GM12878 (cell line): ENCODE measurements around the gene TPK1. TPM values are rescaled to one million over a fixed set of nuclear protein-coding genes. Genes with fewer than 3 reads are reported as not detected.

Source experiments
- ATAC-seq: fragments of 200-7000 bp; cut with Tn5 transposase; 3 replicates; pipeline ENCODE4 v1.9.1; 2020; ENCODE audit warnings: mild to moderate bottlenecking, moderate library complexity
- BruUV-seq: library from RNA; stranded (reverse); fragments of 400-500 nt; replicated peaks from 2 replicates; lab custom pipeline; 2021; lab: Mats Ljungman, UMichigan
- CTCF ChIA-PET: fragments of 300-600 bp; sonication (Branson Sonifier 250); formaldehyde crosslinking; extraction: SDS; loops from one replicate; lab custom pipeline; 2021; ENCODE audit warnings: inconsistent platforms; lab: Yijun Ruan, JAX
- POLR2A ChIA-PET: fragments of 350-600 bp; formaldehyde crosslinking; extraction: SDS; loops from one replicate; lab custom pipeline; 2021; ENCODE audit warnings: inconsistent platforms; lab: Charles Lee
- RAD21 ChIA-PET: fragments of 300-600 bp; sonication (Branson Sonifier 250); formaldehyde crosslinking; loops from one replicate; lab custom pipeline; 2023; ENCODE audit warnings: antibody characterized with exemption; ENCODE audit not compliant: unreplicated experiment; lab: Charles Lee
- SMC1A ChIA-PET: fragments of 300-600 bp; sonication (Branson Sonifier 250); formaldehyde crosslinking; loops from one replicate; lab custom pipeline; 2023; ENCODE audit not compliant: unreplicated experiment, uncharacterized antibody; lab: Charles Lee
- DNase-seq: peaks from one replicate; pipeline ENCODE4 v3.0.0-alpha.2; 2011; ENCODE audit warnings: low read depth, low spot score
- FAIRE-seq: peaks from 3 replicates; lab custom pipeline; 2011; peaks lifted over from hg19 to GRCh38; lab: Jason Lieb, UNC
- H2AFZ ChIP-seq: 2 replicates; pipeline ENCODE4 v1.6.0; 2011; ENCODE audit warnings: low read depth, low read length, control low read depth; ENCODE audit not compliant: control insufficient read depth
- H3K27ac ChIP-seq: 2 replicates; pipeline ENCODE4 v1.5.1; 2011; ENCODE audit warnings: control low read depth; ENCODE audit not compliant: control insufficient read depth, insufficient read depth
- H3K27me3 ChIP-seq, 2 experiments: replicated peaks in 1 of 2; 2 replicates each; pipeline versions ENCODE4 v1.6.0 to v1.6.1; 2011; ENCODE audit warnings: low read length in 1 of 2; ENCODE audit not compliant: control insufficient read depth in 2 of 2, insufficient read depth in 2 of 2
- H3K36me3 ChIP-seq, 2 experiments: 2 replicates each; pipeline ENCODE4 v1.5.1; 2011; ENCODE audit warnings: low read length in 1 of 2; ENCODE audit not compliant: control insufficient read depth in 2 of 2, insufficient read depth in 2 of 2
- H3K4me1 ChIP-seq: 2 replicates; pipeline ENCODE4 v1.6.1; 2011; ENCODE audit warnings: mild to moderate bottlenecking, low read length, moderate library complexity, mixed read lengths; ENCODE audit not compliant: control insufficient read depth, insufficient read depth
- H3K4me2 ChIP-seq: 2 replicates; pipeline ENCODE4 v1.6.0; 2011; ENCODE audit warnings: control low read depth; ENCODE audit not compliant: control insufficient read depth, insufficient read depth
- H3K4me3 ChIP-seq: fragments of 200-600 bp; sonication (generic); 2 replicates; pipeline ENCODE4 v1.5.1; 2016
- H3K79me2 ChIP-seq: 2 replicates; pipeline ENCODE4 v1.6.0; 2011; ENCODE audit warnings: low read length; ENCODE audit not compliant: control insufficient read depth, insufficient read depth
- H3K9ac ChIP-seq: 2 replicates; pipeline ENCODE4 v1.8.0; 2011; ENCODE audit warnings: low read length, control low read depth, mixed read lengths; ENCODE audit not compliant: control insufficient read depth, insufficient read depth
- H3K9me3 ChIP-seq: replicated peaks from 3 replicates; pipeline ENCODE4 v1.5.1; 2011; ENCODE audit warnings: mild to moderate bottlenecking, low read length; ENCODE audit not compliant: control insufficient read depth, insufficient read depth
- H4K20me1 ChIP-seq: 2 replicates; pipeline ENCODE4 v1.6.0; 2011; ENCODE audit not compliant: control insufficient read depth, insufficient read depth
- CHD4 ChIP-seq: fragments of 200-600 bp; sonication (generic); IDR thresholded peaks from 2 replicates; pipeline ENCODE4 v1.6.1; 2016; ENCODE audit warnings: mild to moderate bottlenecking
- E4F1 ChIP-seq: fragments of 450-650 bp; IDR thresholded peaks from 2 replicates; pipeline ENCODE4 v1.6.1; 2018; ENCODE audit warnings: borderline replicate concordance, mild to moderate bottlenecking; ENCODE audit not compliant: partially characterized antibody
- FOS ChIP-seq: IDR thresholded peaks from 3 replicates; pipeline ENCODE4 v1.6.1; 2011; ENCODE audit warnings: borderline replicate concordance; ENCODE audit not compliant: insufficient read length; ENCODE audit errors: extremely low read depth
- KAT2A ChIP-seq: conservative IDR thresholded peaks from 2 replicates; pipeline ENCODE4 v1.6.1; 2011; ENCODE audit warnings: low read depth, low read length; ENCODE audit not compliant: control insufficient read depth
- MEF2B ChIP-seq: fragments of 450-650 bp; IDR thresholded peaks from 2 replicates; pipeline ENCODE4 v1.6.1; 2018; ENCODE audit warnings: mild to moderate bottlenecking, moderate library complexity; ENCODE audit not compliant: partially characterized antibody, poor library complexity, severe bottlenecking
- NKRF ChIP-seq: fragments of 450-650 bp; conservative IDR thresholded peaks from 2 replicates; pipeline ENCODE4 v1.6.1; 2017; ENCODE audit warnings: mild to moderate bottlenecking, moderate library complexity
- RAD21 ChIP-seq: IDR thresholded peaks from 2 replicates; pipeline ENCODE4 v1.6.1; 2011; ENCODE audit warnings: mild to moderate bottlenecking, low read depth, low read length, moderate library complexity; ENCODE audit not compliant: insufficient read depth
- RCOR1 ChIP-seq: conservative IDR thresholded peaks from 2 replicates; pipeline ENCODE4 v1.6.1; 2012; ENCODE audit warnings: low read depth, low read length, improper control_type of control experiment
- YY1 ChIP-seq: IDR thresholded peaks from 2 replicates; pipeline ENCODE4 v1.6.1; 2011; ENCODE audit warnings: low read depth, mild to moderate bottlenecking, low read length
- WGBS: methylation state at CpG from one replicate; pipeline ENCODE4 v1.1.6; 2016; ENCODE audit warnings: low lambda C conversion rate; ENCODE audit not compliant: insufficient replicate concordance, insufficient coverage; ENCODE audit errors: missing lambda C conversion rate; 5-methylcytosine and 5-hydroxymethylcytosine counted together
- in situ Hi-C: fragments of 300-500 bp; cut with MboI; formaldehyde crosslinking; loops from 9 replicates; pipeline ENCODE4 v1.14.3; 2018; ENCODE audit warnings: mixed read lengths
- intact Hi-C: fragments of 100-400 bp; cut with micrococcal nuclease; formaldehyde crosslinking; loops from one replicate; pipeline ENCODE4 v1.14.2; 2022; ENCODE audit not compliant: unreplicated experiment
- polyA plus RNA-seq, 11 experiments: library from polyadenylated mRNA; depleted of rRNA in 4 of 11; unstranded in 6 of 11; stranded (reverse) in 5 of 11; fragments of >200 nt; fragmentation: Nextera tagmentation in 4 of 11; fragmentation: Illumina TruSeq in 1 of 11; extraction: Ambion mirVana in 4 of 11; extraction: Trizol in 1 of 11; gene quantifications; 1 replicate in 1 of 11; 2 replicates in 10 of 11; pipeline versions ENCODE4 v1.2.1 to v1.2.3, GENCODE V29; 2011 to 2016; ENCODE audit warnings: inconsistent platforms in 2 of 11, missing spikeins in 2 of 11, low read depth in 1 of 11
- total RNA-seq, 4 experiments: library from RNA; depleted of rRNA in 3 of 4; stranded (reverse); fragments of >200 nt in 3 of 4; fragmentation: Illumina TruSeq in 1 of 4; extraction: Trizol in 1 of 4; gene quantifications; 2 replicates each; pipeline versions ENCODE4 v1.2.1 to v1.2.3, GENCODE V29; 2013 to 2021
- TF ChIP-seq, protein P1 (sequence below): IDR thresholded peaks from 2 replicates; pipeline ENCODE4 v1.6.1; 2011; ENCODE audit warnings: low read depth, mild to moderate bottlenecking, low read length, moderate library complexity, borderline replicate concordance; ENCODE audit errors: extremely low read depth

TPK1 gene
- total and polyA plus RNA-seq, 10 of the 15 experiments (the other 5 are each of a cell fraction or from before 2014, with no cell fraction given), result 7.1 to 19.0 (median 9.3) TPM

GRCh38 chr7:144474363-144474762 is 361.5 kb downstream of the TPK1 start:
- no peak overlapping the region for H3K9ac ChIP-seq
- intact Hi-C loops, result no loop called here
- CTCF ChIA-PET, result interaction anchor here (1.4 kb wide), 1 partner anchor 20 kb away, joined by 4 read pairs; no protein-coding TSS in a partner anchor

More at GRCh38 chr7:144474363-144474762, 361.5 kb downstream of the TPK1 start:
- H4K20me1 ChIP-seq, result no peaks in the 10 kb centered on the region
- no peak for ATAC-seq
- ChIA-PET SMC1A (no interaction called here), RAD21 (no interaction called here), POLR2A (interaction anchor here (0.6 kb wide), 1 partner anchor 573 kb away, joined by 4 read pairs; the partner anchor contains the start of gene TCAF1)
- no TSS peak for BruUV-seq
- no peak for DNase-seq
- peaks cover 3% of the 10 kb centered on the region; the same call in 1 of the 2 replicates for H3K4me1 ChIP-seq
- no peak overlapping the region for H3K4me2 ChIP-seq
- no peaks in the 10 kb centered on the region for H3K79me2 ChIP-seq
- in situ Hi-C loops, result no loop called here
- H3K27me3 ChIP-seq, result no peaks in the 10 kb centered on the region
- FAIRE-seq, result no peak
- H3K36me3 ChIP-seq, result no peaks in the 10 kb centered on the region
- H2AFZ ChIP-seq, result no peak overlapping the region
- H3K9me3 ChIP-seq, result no peaks in the 10 kb centered on the region
- TF ChIP-seq FOS (no peak), MEF2B (no peak), NKRF (no peak), RCOR1 (no peak), YY1 (no peak), E4F1 (no peak), CHD4 (no peak), KAT2A (no peak), RAD21 (no peak)
- TF ChIP-seq, protein P1, sequence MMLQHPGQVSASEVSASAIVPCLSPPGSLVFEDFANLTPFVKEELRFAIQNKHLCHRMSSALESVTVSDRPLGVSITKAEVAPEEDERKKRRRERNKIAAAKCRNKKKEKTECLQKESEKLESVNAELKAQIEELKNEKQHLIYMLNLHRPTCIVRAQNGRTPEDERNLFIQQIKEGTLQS, result no peak
- no peak overlapping the region for H3K4me3 ChIP-seq
- H3K27ac ChIP-seq, result no peak overlapping the region
- WGBS, result 84% methylated on average over 1 of the region's 1 CpG
